Cardiac fibroblast (primary cell): ENCODE data around the gene COL27A1.

ENCODE experiments used
- DNase-seq, 2 donors: peaks; one replicate each; pipeline versions ENCODE4 v3.0.0 to v3.0.0-alpha.2; 2010; ENCODE audit warnings: low read depth in 2 of 2
- H3K4me3 ChIP-seq, 2 donors: replicated peaks in 1 of 2; 1 replicate in 1 of 2; 2 replicates in 1 of 2; pipeline ENCODE4 v1.5.1; 2011; ENCODE audit warnings: low read depth in 2 of 2, low read length in 2 of 2, mild to moderate bottlenecking in 2 of 2, moderate library complexity in 1 of 2
- TF ChIP-seq, protein P1 (sequence below): IDR thresholded peaks from one replicate; pipeline ENCODE4 v1.5.1; 2011; ENCODE audit warnings: low read depth, mild to moderate bottlenecking, low read length, inconsistent platforms

The COL27A1 gene

DNA sequence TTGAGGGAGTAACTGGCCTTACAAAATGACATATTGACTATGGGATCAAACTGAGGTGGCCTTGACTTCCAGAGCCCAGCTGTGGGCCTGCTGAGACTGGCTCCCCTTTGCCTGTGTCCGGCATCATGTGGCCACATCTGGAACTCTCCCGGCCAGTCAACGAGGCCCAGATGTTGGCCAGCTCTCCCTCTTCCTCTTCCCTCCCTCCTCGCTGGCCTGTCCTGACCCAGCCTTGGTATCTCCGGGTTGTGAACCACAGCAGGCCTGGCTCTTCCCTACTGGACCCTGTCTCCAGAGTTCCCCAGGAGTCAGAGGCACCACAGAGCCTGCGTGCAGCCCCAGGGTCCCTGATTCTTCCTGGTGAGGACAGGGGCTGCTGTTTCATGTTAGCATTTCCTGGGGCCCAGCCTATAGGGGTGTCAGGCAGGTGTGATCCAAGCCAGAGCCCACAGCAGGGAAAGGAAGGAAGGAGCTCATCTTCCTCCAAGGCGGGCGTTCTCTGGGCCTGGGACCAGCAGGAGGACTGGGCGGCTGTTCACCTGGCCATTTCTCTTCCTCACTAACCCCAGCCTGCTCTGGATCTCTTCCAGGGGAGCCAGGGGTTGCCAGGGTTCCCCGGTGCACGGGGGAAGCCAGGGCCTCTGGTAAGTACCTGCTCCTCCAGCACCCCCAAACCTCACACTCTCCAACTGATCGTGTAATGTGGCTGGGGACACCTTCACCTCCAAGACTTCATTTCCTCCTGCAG is 81.2 kb downstream of the COL27A1 start:
- TF ChIP-seq, protein P1, sequence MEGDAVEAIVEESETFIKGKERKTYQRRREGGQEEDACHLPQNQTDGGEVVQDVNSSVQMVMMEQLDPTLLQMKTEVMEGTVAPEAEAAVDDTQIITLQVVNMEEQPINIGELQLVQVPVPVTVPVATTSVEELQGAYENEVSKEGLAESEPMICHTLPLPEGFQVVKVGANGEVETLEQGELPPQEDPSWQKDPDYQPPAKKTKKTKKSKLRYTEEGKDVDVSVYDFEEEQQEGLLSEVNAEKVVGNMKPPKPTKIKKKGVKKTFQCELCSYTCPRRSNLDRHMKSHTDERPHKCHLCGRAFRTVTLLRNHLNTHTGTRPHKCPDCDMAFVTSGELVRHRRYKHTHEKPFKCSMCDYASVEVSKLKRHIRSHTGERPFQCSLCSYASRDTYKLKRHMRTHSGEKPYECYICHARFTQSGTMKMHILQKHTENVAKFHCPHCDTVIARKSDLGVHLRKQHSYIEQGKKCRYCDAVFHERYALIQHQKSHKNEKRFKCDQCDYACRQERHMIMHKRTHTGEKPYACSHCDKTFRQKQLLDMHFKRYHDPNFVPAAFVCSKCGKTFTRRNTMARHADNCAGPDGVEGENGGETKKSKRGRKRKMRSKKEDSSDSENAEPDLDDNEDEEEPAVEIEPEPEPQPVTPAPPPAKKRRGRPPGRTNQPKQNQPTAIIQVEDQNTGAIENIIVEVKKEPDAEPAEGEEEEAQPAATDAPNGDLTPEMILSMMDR: no peak
- DNase-seq: no peak

DNA sequence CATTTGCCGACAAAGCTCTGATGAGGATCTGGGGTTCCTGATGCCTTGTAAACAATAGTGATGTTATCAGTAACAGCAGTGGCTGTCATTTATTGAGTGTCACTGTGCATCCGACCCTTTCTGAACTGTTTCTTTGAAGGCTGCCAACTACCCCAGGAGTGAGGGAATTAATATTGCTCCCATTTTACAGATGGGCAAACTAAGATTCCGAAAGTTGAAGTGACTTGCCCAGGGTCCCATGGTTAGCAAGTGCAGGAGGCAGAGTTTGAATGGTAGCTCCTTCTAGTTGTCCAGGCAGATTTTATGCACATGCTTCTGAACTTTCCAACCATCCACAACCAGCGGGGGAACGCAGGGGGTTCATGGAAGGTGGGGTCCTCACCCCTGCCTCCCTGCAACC is 81.9 kb downstream of the COL27A1 start:
- TF ChIP-seq, protein P1: no peak
- H3K4me3 ChIP-seq: no peak overlapping the region
- DNase-seq: no peak

More for the DNA sequence above, 81.2 kb downstream of the COL27A1 start:
- no peak overlapping the region for H3K4me3 ChIP-seq

DNA sequence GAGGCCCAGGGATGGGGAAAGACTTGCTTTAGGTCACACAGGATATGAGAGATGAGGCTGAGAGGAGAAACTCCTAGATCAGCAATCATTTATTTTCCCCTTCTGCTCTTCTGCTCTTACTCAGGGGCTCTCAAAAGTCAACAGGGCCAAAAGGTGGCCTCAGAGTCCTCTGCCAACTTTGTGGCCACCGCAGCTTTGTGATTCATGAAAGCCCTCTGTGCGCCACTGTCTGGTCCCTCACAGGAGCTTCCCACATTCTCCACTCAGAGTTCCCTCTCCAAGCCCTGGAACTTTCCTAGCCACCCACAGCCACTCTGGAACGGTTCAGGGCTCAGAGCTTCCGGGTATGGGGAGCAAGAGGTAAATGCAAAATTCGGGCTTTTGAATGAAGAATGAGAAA is 82.4 kb downstream of the COL27A1 start:
- no peak overlapping the region for H3K4me3 ChIP-seq
- no peak for DNase-seq
- TF ChIP-seq, protein P1: no peak

DNA sequence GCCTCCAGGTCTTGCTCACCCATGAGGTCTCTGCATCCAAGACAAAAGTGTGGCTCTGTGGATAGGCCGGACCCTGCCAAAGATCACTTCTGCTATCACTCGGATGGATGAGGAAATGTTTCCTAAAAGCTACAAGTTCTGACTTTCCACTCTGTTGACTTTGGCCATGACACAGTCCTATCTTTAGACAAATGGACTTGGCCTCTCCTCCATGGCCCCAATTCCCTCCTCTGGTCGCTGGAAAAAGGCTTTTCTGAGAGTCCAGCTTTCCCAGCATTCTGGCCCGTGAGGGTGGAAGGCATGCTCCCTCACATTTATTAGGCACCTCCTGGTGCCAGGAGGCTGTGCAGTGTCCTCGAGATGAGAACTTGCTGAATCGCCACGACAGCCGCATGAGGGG is 83.1 kb downstream of the COL27A1 start:
- TF ChIP-seq, protein P1: no peak
- no peak overlapping the region for H3K4me3 ChIP-seq
- peak in 1 of 2 donors; percentile 47 for DNase-seq

DNA sequence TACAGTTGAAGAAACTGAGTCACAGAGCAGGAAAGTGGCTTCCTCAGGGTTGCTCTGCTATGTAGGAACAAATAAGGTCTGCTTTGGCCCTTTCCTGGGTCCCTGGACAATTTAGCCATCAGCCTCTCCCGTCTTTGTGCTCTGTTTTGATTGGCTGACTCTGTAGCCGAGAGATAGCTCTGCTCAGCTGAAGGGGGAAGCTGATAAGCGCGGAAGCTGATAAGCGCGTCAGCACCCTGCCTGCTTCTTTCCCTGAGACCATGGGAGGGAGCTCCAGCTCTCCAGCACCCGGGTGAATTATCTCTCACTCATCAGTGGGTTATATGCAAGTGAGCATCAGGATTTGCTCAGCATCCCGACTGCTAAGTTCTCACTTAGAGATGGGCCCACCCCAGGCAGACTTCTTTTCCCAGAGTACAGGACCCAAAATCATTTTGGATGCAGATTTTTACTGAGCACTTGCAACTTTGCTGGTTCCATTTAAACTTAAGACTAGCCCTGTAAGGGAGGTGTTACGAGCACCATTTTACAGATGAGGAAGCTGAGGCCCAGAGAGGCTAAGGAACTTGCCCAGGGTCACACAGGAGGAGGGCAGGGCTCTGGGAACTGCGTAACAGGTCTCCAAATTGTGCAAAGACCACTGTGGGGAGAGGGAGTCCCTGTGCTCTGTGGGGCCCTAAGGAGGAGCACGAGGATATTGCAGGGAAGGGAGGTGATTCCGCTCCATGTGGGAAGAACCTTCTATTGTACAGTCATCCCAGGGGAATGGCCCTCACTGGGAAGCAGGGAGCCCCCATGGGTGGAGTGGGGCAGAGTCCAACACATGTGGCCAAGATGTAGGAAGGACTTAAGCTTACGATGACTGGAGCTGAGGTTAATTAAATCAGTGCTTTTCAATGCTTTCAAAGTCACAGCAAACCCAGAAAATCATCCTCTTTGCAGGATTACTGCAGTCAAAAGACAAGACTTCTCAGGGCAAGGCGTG is 83.8 kb downstream of the COL27A1 start:
- TF ChIP-seq, protein P1: peak; percentile 53
- DNase-seq: peak; percentile 44 to 58
- no peak overlapping the region for H3K4me3 ChIP-seq

DNA sequence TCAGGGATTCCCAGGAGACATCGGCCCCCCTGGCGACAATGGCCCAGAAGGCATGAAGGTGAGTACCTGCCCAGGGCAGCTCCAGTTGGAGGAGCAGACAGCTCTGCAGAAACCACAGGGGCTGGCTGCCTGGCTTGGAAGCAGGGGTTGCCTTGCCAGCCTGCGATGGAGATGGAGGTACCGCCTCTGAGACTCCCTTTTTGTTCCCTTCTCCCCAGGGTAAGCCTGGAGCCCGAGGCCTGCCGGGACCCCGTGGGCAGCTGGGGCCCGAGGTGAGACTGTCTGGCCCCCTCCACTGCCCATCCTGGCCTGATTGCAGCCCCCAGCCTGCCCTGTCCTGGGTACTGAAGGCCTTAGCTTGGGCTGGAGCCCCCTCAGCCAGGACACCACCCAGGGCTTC is 84.9 kb downstream of the COL27A1 start:
- DNase-seq: no peak
- no peak overlapping the region for H3K4me3 ChIP-seq
- TF ChIP-seq, protein P1: no peak
